Ovary (tissue), 9 donors: ENCODE data around the gene ANKRD44. TPM values are rescaled to one million over a fixed set of nuclear protein-coding genes. Genes with fewer than 3 reads are reported as not detected.

Experiments used
- DNase-seq, 5 donors: peaks; one replicate each; pipeline ENCODE4 v3.0.0-alpha.2; 2019 to 2020
- H3K27ac ChIP-seq, 2 donors: fragments of 200-600 bp; one replicate each; pipeline versions ENCODE4 v1.5.1 to v1.8.0; 2019 to 2022
- H3K27me3 ChIP-seq: fragments of 200-600 bp; one replicate; pipeline ENCODE4 v1.8.0; 2022
- H3K36me3 ChIP-seq: fragments of 200-600 bp; sonication (generic); one replicate; pipeline ENCODE4 v1.5.1; 2019
- H3K4me1 ChIP-seq: one replicate; pipeline ENCODE4 v1.8.1; 2013; ENCODE audit warnings: mild to moderate bottlenecking, moderate library complexity; ENCODE audit not compliant: insufficient read depth
- H3K4me3 ChIP-seq: fragments of 200-600 bp; sonication (generic); one replicate; pipeline ENCODE4 v1.5.1; 2017
- H3K9me3 ChIP-seq, 2 donors: fragments of 200-600 bp in 1 of 2; sonication (generic) in 1 of 2; one replicate each; pipeline versions ENCODE4 v1.5.1 to v1.8.1; 2013 to 2019; ENCODE audit warnings: mild to moderate bottlenecking in 1 of 2, moderate library complexity in 1 of 2
- EP300 ChIP-seq: sonication (generic); formaldehyde crosslinking; IDR thresholded peaks from one replicate; pipeline ENCODE4 v1.6.1; 2017; ENCODE audit warnings: antibody characterized with exemption
- POLR2A ChIP-seq: fragments of 450-650 bp; IDR thresholded peaks from one replicate; pipeline ENCODE4 v1.6.1; 2017; ENCODE audit warnings: antibody characterized with exemption, mild to moderate bottlenecking, moderate library complexity
- WGBS, 3 donors: extraction: QIAGEN DNeasy Blood & Tissue Kit in 1 of 3; methylation state at CpG; one replicate each; pipeline versions ENCODE4 v1.1.5 to v1.1.7; 2013 to 2017; 5-methylcytosine and 5-hydroxymethylcytosine counted together
- intact Hi-C, 4 donors: fragments of 100-400 bp; cut with DNase I; formaldehyde crosslinking; loops; one replicate each; pipeline versions ENCODE4 v1.11.0 to v1.15.1; 2022 to 2023
- polyA plus RNA-seq, 2 donors: library from polyadenylated mRNA; stranded (reverse); fragments of 200-250 nt in 1 of 2; fragments of 350-450 nt in 1 of 2; fragmentation: Illumina TruSeq in 1 of 2; extraction: RNeasy Lipid Tissue Mini Kit (QIAGEN cat#74804) in 1 of 2; gene quantifications; one replicate each; pipeline ENCODE4 v1.2.3, GENCODE V29; 2013 to 2014
- total RNA-seq, 7 donors: library from RNA; depleted of rRNA in 2 of 7; stranded (reverse); fragments of >200 nt in 2 of 7; fragmentation: NEBNext Ultra II Directional in 3 of 7; extraction: Animal tissue kit (Norgen Biotek cat#: 25700) in 3 of 7; gene quantifications; one replicate each; pipeline versions ENCODE4 v1.1.0 to v1.2.4, GENCODE V29; 2016 to 2023
- TF ChIP-seq, protein P1 (sequence below), 3 donors: fragments of 450-650 bp in 2 of 3; fragments of 200-600 bp in 1 of 3; IDR thresholded peaks; one replicate each; pipeline versions ENCODE4 v1.5.1 to v1.8.0; 2016 to 2022; ENCODE audit warnings: antibody characterized with exemption in 3 of 3, mild to moderate bottlenecking in 1 of 3
- donor health status: DM: no; HTN: no; CAD: no; lungs with moderate emphysema.
- donor health status: DM: no; HTN: no; CAD: no.
- donor health status: Bipolar disorder and iron deficiency.
- donor health status: DM: yes; HTN: yes; CAD: no.
- donor health status: DM: no; HTN: no; CAD: no.
- donor health status: DM: yes; HTN: yes; CAD: no.

Gene ANKRD44
- total and polyA plus RNA-seq, 9 donors, result 2.6 to 60.0 (median 11.1) TPM

DNA sequence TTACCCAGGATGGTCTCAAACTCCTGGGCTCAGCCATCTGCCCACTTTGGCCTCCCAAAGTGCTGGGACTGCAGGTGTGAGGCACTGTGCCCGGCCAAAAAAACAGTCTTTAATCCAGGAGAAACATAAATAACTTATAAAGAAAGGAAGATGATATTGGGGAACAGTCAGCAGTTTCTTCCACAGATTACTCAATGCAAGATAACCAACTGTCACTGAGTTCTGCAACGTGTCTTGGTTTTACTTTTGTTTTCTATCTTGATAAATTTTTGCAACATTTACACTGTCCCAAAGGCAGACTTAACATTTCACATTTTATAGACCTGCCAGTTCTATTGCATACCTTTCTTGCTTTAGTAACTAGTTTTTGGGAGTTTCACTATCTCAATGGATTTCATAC is 71.1 kb downstream of the ANKRD44 start:
- Histone ChIP-seq H3K9me3 (no peaks in the 10 kb centered on the region), H3K36me3 (no peaks in the 10 kb centered on the region), H3K27ac (no peak overlapping the region), H3K27me3 (no peaks in the 10 kb centered on the region), H3K4me3 (no peak overlapping the region), H3K4me1 (no peaks in the 10 kb centered on the region)
- WGBS, 3 donors, result 73 to 83% (median 82%) methylated on average over 2 of the region's 2 CpGs
- intact Hi-C loops, result no loop called here
- TF ChIP-seq, protein P1, sequence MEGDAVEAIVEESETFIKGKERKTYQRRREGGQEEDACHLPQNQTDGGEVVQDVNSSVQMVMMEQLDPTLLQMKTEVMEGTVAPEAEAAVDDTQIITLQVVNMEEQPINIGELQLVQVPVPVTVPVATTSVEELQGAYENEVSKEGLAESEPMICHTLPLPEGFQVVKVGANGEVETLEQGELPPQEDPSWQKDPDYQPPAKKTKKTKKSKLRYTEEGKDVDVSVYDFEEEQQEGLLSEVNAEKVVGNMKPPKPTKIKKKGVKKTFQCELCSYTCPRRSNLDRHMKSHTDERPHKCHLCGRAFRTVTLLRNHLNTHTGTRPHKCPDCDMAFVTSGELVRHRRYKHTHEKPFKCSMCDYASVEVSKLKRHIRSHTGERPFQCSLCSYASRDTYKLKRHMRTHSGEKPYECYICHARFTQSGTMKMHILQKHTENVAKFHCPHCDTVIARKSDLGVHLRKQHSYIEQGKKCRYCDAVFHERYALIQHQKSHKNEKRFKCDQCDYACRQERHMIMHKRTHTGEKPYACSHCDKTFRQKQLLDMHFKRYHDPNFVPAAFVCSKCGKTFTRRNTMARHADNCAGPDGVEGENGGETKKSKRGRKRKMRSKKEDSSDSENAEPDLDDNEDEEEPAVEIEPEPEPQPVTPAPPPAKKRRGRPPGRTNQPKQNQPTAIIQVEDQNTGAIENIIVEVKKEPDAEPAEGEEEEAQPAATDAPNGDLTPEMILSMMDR (IDR thresholded peaks at IDR 0.05), result no peak
- TF ChIP-seq EP300, result no peak
- DNase-seq, result no peak

DNA sequence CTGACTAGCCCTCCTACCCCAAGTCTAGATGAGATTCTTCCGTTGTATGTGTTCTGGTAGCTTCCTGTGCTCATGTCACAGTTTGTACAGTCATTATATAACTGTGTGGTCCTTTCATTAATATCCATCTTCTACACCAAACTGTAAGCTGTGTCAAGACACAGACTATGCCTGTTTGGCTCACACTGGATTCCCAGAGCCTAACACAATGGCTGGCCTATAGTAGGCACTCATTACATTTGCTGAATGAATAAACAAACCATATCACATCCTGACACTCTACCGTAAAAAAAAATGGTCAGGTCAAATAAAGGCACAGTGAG is 72.6 kb downstream of the ANKRD44 start:
- no peak overlapping the region for H3K27ac ChIP-seq
- H3K4me3 ChIP-seq, result no peak overlapping the region
- no peak for DNase-seq
- no peaks in the 10 kb centered on the region for H3K36me3 ChIP-seq
- no peaks in the 10 kb centered on the region for H3K4me1 ChIP-seq
- 90 to 91% (median 91%) methylated on average over 2 of the region's 2 CpGs for WGBS, 3 donors
- no peaks in the 10 kb centered on the region for H3K9me3 ChIP-seq
- TF ChIP-seq, protein P1 (IDR thresholded peaks at IDR 0.05), result no peak
- no peak for TF ChIP-seq POLR2A
- H3K27me3 ChIP-seq, result no peaks in the 10 kb centered on the region
- intact Hi-C loops, result no loop called here

DNA sequence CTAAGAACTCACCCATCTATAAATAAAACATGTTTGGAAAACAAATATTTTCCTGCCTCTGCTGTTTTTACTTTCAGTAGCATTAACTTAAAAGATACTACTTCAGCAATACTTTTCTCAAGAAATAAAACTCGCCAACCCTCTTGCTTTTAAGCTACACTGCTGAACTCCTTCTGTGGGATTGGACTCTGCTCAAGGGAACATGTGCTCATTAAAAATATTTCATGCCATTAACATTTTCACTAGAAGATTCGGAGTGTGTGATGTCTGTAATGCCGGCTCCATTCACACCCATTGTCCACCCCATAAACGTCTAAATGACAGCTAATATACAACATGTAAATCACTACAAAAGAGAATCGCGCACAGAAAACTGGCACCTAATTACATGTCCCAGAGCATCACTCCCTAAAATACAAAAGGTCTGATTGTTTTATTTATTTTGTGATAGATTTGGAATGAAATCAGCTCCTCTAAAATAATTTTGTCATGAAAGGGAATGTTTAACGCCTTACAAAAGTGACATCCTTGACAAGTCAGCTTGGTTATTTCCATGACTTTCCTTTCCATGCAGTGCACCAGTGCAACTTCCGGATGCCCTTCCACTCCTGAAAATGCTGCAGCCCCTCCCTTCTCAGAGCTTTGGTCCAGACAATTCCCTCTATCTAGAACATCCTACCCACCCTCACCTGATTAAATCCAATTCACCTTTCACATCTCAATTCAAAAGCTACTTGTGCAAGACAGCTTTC is 73.1 kb downstream of the ANKRD44 start:
- intact Hi-C loops, result no loop called here
- Histone ChIP-seq H3K4me3 (no peak overlapping the region), H3K36me3 (no peaks in the 10 kb centered on the region), H3K4me1 (no peaks in the 10 kb centered on the region), H3K27ac (no peak overlapping the region), H3K27me3 (no peaks in the 10 kb centered on the region), H3K9me3 (no peaks in the 10 kb centered on the region)
- WGBS, 3 donors, result 66 to 73% (median 68%) methylated on average over 8 of the region's 8 CpGs
- DNase-seq, result no peak
- no peak for TF ChIP-seq POLR2A
- TF ChIP-seq, protein P1 (IDR thresholded peaks at IDR 0.05), result no peak
- TF ChIP-seq EP300, result no peak

DNA sequence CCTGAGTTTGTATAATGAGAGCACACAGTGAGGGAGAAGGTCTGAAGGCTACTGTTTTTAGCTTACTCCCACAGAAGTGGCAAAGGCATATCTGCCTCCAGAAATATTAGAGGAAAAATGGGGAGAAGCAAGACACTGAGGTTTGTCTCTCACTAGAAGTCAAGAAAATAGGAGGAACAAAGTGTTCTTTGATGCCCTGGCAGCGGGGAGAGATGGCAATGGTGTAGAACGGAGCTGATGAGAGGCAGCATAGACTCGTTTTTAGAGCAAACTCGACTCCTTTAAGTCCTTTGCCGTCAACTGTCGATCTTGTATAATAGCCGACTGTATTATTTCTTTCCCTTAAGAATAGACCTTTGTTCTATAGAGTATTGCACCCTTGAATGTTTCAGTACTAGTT is 73.8 kb downstream of the ANKRD44 start:
- Histone ChIP-seq H3K4me1 (no peaks in the 10 kb centered on the region), H3K9me3 (no peaks in the 10 kb centered on the region), H3K36me3 (no peaks in the 10 kb centered on the region), H3K4me3 (no peak overlapping the region), H3K27ac (no peak overlapping the region), H3K27me3 (no peaks in the 10 kb centered on the region)
- intact Hi-C loops, result no loop called here
- TF ChIP-seq EP300, result no peak
- no peak for TF ChIP-seq POLR2A
- TF ChIP-seq, protein P1 (IDR thresholded peaks at IDR 0.05), result no peak
- no peak for DNase-seq
- WGBS, 3 donors, result 73 to 84% (median 81%) methylated on average over 7 of the region's 7 CpGs
